Activated CD8-positive, alpha-beta memory T cell treated with anti-CD3 and anti-CD28 coated beads, Interleukin-2, amount 50 U/mL, for 48 hours (primary cell): ENCODE results near the gene PGAM4.
"Not testable (repeated sequence)": the region's sequence is repeated elsewhere in the genome, so short reads cannot be mapped to it uniquely, and the experiment has no call there.

Source experiments
- DNase-seq: peaks from one replicate; pipeline ENCODE4 v3.0.0-alpha.2; 2020

PGAM4 gene

DNA sequence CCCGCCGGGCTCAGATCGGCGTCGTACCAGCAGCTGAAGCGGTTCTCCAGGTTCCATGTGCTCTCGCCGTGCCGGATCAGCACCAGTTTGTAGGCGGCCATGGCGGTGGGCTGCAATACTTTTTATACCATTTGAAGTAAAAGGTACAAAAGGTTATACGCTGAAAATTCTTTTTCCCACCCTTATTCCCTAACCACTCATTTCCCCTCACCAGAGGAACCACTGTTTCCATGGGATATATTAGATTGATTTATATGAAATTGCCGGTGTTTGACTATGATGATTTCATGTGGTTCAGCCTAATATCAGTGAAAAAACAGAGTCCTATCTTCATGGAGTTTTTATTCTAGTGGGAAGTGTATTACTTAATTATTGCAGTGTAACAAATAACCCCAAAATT lies at the start of gene PGAM4:
Gene PGAM4 (minus strand): TSS at position 101 of the 400 bp plus-strand sequence. CDS start 0 bp downstream, at position 101.
- DNase-seq = no peak

DNA sequence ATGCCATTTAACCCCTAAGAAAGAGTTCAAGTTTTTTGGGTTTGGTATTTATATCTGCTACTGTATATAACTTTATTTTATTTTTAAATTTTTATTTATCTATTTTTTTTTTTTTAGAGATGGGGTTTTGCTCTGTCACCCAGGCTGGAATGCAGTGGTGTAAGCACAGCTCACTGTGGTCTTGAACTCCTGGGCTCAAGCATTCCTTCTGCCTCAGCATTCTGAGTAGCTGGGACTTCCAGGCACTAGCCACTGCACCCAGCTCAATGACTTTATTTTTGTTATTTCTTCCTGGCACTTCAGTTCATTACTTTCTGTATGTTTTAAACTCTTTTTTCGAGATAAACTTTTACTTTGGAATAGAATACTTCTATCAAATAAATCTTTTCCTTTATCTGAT lies 42.4 kb upstream of the PGAM4 start:
- no peak for DNase-seq

DNA sequence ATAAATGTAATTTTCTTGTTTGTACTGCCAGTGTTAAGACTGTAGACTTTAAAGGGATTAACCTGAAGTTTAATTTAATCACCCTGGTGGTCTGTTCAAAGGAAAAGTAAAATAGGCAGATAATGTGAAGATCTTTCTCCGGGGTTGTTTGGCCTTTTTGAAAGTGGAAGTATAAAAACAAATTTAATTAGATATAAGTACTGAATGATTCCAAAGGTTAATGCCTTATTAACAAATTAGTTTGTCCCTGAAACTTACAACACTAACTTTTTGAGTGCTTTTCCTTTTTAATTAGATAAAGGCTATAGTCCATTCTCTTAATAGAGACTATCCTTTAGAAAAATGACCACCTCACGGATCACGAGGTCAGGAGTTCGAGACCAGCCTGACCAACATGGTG lies 10.4 kb upstream of the PGAM4 start:
- no peak for DNase-seq

DNA sequence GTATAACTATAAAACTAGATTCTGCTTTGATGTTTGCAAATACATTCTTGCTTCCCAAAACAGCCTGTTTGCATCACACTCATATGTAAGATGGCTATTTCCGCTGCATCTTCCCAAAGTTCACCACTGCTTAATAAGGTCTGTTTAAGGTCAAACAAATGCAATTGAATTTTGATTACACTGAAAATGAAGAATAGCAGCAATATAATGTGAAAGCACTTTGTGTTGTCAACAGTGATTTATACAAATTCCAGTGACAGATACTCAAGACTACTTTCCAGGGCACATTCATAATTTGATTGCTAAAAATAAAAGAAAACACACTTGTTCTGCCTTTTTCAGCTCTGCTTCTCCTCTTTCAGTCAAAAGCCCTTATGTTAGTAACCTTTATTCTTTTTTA lies 8.1 kb upstream of the PGAM4 start:
- DNase-seq = no peak

DNA sequence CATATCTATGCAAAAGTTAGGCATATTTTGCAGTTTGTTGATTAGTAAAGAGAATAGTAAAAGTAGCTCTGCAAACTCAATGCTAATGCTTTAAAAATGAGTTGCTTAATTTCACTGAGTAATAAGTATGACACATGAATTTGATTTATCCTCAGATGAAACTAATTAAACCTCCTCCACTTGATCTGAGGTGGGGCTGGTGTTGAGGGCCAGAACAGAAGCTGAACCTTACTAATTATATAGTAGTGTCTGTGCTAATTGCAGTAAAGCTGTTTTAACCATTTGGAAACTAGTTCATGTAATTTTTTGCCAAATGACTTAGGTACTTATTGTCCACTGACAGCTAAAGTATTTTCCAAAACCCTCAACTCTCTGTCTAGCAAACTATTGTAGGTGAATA lies 7.7 kb upstream of the PGAM4 start:
- no peak for DNase-seq

DNA sequence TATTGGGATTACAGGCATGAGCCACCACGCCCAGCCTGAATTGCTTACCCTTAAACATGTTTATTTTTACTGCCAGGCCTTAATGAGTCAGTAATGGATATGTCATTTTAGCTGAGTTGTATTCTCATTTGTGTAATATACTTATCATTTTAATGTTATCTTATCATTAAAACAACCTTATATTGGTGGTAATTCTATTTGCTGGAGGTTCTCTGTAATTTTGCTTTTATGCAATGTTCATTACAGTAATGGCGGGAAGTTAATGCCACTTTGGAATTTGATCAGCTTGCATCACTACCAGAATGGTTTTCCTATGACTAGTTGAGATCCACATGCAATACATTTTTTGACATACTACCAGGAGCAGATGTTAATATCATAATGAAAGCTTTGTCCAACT lies 6.3 kb upstream of the PGAM4 start:
- DNase-seq = no peak

DNA sequence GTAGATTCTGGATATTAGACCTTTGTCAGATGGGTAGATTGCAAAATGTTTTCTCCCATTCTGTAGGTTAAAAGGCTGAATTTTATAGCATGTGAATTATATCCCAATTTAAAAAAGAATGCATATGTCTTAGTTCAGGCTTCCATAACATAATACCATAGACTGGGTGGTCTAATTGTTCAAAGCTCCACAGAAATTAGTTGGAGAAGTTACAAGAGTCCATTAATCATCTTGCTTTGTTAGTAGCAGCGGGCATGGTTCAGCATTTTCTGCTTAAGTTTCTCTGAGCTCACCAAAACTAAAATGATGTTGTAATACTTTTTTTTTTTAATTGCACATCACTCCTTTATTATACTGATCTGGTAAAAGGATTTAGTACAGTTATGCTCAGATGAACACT lies 1.8 kb downstream of the PGAM4 start:
- no peak for DNase-seq

DNA sequence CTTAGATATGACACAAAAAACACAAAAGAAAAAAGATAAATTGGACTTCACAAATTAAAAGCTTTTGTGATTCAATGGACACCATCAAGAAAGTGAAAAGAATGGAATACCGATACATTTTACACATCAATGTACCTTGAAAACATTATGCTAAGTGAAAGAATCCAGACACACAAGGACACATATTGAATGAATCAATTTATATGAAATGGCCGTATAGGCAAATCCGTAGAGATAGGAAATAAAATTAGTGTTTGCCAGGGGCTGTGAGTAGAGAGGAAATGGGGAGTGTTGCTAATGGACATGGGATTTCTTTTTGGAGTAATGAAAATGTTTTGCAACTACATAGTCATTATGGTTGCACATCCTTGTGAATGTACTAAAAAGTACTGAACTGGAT lies 3.1 kb downstream of the PGAM4 start:
- no peak for DNase-seq

DNA sequence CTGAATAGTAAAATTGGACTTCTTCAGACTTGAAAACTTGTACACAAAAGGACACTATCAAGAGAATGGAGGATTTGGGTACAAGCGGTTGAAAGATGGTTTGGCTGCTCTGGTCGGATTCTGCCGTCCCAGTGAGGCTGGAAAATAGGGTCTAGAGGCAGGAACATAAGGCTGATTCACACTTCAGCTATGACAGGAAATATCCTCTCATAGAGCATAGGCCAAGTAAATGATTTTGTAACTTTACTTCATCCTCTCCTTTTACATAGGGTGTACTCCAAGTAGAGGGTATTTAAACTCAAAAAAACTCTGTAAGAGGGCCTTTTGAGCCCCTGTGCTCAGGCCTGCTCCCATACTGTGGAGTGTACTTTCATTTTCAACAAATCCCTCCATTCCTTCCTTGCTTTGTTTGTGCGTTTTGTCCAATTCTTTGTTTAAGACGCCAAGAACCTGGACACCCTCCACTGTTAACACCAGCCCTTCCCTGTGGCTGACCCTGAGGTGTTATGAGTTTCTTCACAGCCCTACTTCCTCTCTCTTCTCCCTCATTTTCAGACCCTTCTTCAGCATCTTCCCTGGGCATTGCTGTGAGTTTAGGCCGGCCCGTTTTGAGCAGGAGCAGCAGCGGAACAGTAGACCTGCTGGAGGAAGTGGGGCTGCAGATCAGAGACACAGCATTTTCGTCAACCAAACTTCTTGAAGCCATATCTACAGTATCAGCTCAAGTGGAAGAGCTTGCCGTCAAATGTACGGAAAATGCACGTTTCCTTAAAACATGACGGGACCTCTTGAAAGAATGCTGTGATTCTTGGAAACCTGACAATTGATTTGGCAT lies 7.2 kb downstream of the PGAM4 start:
- no peak for DNase-seq

DNA sequence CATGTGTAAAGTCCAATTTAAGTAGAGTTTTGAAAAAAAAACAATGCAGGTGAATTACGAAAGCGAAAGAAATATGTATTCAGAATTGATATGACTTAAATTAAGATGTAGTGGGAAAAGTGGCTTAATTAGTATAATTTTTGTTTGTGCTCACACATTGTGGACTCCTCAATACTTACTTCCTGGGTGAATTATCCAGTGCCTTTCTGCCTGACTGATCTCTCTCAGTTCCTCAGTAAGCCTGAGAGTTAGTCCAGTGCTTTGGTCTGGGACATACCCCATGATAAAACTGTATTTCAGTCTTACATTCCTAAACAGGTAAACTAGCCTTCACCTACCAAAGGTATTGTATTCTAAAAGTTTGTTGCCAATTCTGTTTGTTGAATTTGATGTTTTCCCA lies 8.4 kb downstream of the PGAM4 start:
- no peak for DNase-seq

DNA sequence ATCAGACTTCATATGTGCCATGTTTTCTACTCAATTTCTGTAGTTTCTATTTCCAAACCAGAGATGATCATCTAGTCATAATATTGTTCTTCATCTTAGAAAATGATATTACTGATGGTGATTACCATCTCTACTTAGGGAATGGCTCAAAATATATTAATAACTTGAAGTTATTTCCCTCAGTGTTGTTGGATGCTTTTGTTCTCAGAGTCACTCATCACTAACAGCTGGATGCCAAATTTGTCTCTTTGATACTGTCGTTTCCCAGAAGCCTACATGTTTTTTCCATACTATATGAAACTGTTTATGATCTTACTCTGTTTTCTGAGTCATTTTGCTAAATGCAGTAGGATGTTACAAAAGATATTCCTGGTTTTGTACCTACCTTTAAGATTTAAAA lies 8.9 kb downstream of the PGAM4 start:
- DNase-seq = no peak

DNA sequence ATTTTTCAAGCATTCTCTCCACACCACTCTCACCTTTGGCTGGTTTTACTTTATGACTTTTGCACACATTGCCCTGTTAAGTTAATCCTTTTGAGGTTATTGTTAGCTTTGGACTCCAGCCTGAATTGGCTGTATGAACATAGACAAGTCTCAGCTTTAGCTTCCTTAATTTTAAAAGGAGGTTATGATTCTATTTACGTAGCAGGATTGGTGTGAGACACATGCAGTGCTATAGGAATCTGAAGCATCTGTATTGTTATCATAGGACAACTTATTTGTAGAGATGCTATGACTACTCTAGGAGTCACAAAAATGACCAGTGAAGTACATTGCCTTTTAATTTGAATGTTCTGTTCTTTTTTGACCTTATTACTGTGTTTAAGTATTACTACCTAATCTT lies 15.7 kb downstream of the PGAM4 start:
- no peak for DNase-seq

DNA sequence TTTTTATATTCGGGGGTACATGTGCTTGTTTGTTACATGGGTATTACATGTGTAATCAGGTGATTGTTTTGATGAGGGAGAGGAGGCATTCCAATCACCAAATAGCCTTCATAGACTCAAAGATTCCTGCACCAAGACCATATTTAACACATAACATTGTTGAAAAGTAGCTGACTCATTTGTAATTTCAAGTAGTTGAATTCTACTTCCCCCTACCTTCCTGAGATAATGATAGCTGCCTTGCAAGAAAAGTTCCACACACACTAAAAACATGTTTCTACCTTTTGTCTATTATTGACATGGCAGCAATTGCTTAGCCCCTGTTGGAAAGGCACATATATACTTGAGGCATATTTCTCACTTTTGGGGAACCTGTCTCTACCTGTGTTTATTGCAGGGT lies 16.1 kb downstream of the PGAM4 start:
- no peak for DNase-seq

DNA sequence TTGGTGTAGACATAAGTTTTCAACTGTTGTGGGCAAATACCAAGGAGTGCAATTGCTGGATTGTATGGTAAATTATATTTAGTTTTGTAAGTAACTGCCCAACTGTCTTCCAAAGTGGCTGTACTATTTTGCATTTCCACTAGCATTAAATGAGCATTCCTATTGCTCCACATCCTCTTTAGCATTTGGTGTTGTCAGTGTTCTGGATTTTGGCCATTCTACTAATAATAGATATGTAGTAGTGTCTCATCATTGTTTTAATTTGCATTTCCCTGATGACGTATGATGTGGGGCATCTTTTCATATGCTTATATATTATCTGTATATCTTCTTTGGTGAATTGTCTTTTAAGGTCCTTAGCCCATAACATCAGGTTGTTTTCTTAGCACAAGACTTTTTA lies 17.3 kb downstream of the PGAM4 start:
- DNase-seq = no peak

DNA sequence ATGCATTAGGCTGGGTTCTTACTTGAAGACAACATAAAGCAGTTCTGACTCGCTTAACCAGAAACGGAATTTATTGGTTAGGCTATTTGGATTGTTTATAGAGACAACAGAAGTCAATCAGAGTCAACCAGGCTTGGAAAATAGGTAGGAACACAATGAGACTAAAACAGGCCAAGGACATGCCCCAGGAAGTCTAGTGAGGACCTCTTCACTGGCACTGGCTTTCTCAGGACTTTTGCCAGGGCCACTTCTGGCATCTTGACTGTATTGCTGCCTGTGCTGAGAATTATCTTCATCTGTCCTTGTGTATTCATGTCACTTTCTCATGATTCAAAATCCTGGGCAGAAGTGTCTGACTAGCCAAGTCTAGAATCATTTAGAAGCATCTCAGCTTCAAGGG lies 19.6 kb downstream of the PGAM4 start:
- no peak for DNase-seq

DNA sequence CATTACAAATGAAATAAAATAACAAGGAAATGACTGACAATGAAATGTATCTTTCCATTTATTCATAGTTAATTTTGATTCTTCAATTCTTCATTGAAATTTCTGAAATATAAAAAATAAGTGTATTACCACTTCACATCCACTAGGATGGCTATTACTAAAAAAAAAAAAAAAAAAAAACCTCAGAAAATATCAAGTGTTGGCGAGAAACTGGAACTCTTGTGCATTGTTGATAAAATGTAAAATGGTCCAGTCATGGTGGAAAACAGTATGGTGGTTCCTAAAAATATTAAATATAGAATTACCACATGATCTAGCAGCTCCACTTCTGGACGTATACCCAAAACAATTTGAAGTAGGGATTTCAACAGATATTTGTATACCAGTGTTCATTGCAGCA lies 22.9 kb downstream of the PGAM4 start:
- DNase-seq = no peak

DNA sequence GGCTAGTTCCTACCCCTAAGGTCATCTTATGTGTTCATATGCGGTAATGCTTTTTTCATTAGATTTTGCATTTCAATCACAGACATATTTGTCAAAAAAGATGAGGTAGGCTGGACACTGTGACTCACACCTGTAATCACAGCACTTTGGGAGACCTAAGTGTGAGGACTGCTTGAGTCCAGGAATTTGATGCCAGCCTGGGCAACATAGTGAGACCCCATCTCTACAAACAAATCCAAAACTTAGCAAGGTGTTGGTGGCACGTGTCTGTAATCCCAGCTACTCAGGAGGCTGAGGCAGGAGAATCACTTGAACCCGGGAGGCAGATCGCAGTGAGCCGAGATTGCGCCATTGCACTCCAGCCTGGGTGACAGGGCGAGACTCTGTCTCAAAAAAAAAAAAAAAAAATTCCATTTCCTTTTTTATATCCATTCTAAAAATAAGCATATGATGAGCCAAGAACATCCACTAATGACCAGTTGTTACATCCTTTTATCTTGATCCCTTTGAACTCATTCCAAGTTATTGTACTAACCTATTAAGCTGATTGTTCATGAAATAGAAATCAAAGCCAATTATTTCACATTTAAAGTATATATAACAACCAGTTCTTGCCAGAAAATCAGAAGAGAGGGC lies 23.4 kb downstream of the PGAM4 start:
- no peak for DNase-seq

DNA sequence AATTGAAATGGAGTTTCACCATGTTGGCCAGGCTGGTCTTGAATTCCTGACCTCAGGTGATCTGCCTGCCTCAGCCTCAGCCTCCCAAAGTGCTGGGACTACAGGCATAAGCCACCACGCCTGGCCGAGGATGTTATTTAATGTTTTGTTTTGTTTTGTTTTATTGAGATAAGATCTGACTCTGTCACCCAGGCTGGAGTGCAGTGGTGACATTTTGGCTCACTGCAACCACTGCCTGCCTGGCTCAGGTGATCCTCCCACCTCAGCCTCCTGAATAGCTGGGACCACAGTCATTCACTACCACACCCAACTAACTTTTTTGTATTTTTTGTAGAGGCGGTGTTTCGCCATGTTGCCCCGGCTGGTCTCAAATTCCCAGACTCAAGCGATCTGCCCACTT lies 24.4 kb downstream of the PGAM4 start:
- DNase-seq = not testable (repeated sequence)

DNA sequence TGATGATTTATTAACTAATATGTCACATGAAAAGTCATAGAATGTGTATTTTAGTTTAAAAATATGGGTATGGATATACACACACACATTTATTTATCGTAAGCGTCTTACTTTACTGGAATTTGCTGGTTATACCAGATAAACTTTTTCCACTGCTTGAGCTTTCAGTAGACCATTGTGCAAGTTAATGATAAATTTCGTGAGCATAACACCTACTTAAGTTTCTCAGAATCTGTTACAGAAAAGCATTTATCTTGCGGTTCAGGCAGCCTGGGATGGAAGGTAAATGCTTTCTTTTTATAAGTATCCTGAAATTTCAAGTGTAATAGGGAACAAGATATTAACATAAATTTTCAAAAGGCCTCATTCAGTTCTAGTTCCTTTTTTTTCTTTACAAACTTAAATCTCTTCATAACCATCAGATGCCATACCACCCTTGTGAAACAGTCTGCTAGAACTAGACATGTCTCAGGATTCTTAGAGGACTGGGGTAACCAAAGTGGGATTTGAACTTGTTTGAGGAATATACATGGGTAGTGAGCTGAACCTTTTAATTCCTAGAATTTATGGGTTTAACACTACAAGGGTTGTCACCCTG lies 31.3 kb downstream of the PGAM4 start:
- no peak for DNase-seq

DNA sequence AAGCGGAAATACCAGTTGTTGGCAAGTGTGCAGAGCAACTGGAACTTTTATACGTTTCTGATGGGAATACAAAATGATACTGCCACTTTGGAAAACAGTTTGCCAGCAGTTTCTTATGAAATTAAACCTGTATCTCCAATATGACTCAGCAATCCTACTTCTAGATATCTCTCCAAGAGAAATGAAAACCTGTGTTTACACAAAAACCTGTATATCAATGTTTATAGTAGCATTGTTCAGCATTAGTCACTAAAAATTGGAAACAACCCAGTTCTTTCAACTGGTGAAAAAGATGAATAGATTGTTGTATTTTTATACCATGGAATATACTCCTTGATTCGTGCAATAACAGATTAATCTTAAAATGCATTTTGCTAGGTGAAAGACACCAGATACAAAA lies 32.1 kb downstream of the PGAM4 start:
- no peak for DNase-seq

DNA sequence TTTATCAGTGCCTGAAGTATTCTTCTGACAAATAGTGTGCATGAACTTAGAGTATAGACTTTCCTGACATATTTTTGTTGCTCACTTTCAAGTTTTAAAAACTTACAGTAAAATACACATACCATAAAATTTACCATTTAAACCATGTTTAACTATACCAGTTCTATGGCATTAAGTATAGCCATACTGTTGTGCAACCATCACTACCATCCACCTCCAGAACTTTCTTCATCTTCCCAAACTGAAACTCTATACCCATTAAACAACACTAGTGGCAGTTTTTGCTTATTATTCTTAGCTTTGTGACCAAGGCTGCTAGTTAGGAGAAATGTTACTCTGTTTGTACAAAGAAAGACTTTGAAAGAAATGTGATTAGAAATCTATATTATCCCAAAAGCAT lies 33.1 kb downstream of the PGAM4 start:
- DNase-seq = no peak

DNA sequence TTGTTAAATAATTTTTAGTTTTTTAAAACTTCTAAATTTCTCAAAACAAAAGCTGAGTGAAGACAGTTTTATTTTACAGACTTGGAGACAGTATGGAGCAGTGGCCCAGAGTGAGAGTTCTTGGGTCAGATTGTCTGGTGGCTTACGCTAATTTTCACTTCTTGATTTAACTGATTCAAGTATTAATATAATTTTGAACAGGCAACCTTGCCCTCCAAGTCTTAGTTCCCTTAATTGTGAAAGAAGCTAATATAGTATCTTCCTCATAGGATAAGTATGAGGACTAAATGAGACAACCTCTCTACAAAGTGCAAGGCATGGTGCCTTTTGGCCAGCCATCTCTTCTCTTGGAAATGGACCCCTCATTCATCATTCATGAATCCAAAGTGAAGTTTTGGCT lies 33.6 kb downstream of the PGAM4 start:
- DNase-seq = no peak

DNA sequence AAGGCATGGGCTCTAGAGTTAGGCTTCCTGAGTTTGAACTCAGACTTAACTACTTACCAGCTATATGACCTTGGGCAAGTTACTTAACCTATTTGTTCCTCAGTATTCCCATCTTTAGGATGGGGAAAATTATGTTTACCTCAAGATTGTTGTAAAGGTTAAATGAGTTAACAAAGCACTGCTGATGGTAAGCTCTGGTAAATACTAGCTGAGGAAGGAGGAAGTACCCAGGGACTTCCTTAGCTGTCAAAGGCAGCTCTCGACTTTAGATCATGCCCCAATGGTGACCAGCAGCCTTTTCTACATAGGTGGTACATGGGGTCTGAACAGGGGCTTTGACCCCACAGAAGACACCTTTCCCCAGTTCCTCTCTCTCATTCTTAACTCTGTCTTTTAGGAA lies 38.9 kb downstream of the PGAM4 start:
- DNase-seq = no peak

DNA sequence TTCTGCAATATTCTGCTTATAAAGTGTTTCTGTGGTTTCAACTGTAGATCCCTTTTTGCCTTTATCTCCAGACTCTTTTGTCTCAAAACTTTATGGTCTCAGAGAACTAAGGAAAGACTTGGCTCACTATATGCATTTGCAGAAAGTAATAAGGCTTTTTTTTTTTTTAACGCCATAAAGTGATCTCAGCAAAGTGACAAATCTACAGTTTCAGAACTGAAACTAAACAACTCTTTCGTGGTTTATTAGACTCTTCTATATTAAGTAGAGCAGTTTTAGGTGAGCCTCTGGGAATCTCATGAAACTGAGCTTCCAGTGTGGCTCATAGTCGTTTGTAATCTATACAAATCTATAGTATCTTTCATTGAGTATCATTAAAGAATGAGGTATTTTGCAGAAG lies 43.7 kb downstream of the PGAM4 start:
- no peak for DNase-seq
